ENCODE data around the gene DHRS7.
"Not testable (repeated sequence)": the region's sequence is repeated elsewhere in the genome, so short reads cannot be mapped to it uniquely, and the experiment has no call there.

Gene DHRS7

DNA sequence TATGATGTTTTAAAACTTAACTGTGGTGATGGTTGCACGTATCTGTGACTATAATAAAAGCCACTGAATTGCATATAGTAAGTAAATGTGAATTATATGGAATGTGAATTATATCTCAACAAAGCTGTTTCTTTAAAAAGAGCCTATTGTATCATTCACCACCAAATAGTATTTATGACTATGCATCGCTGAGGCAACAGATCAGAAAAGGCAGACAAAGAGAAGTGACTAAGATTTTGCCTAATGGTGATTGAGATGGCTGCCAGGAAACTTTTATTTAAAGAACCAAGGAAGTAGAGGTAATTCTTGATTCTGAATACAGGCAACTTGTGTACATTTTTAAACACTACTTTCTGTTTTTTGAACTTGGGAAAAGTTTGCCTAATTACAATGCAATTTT is 31.7 kb downstream of the DHRS7 start:
- H3K4me1 ChIP-seq (ENCODE audit: control insufficient read depth, insufficient read depth, low read length), result no peaks in the 10 kb centered on the region
- no peak overlapping the region for H3K27ac ChIP-seq (ENCODE audit: low read depth, low read length)
- no peaks in the 10 kb centered on the region for H3K9me3 ChIP-seq (ENCODE audit: control insufficient read depth, insufficient read depth, low read depth, low read length)
- no peak overlapping the region for H3K9ac ChIP-seq (ENCODE audit: low read length)
- no peaks in the 10 kb centered on the region for H3K27me3 ChIP-seq (ENCODE audit: control insufficient read depth, insufficient read depth, low read length)
- no peak overlapping the region for H3K4me3 ChIP-seq (ENCODE audit: low read depth, low read length)
- H3K36me3 ChIP-seq (ENCODE audit: control insufficient read depth, insufficient read depth, low read length), result peaks cover 14% of the 10 kb centered on the region

DNA sequence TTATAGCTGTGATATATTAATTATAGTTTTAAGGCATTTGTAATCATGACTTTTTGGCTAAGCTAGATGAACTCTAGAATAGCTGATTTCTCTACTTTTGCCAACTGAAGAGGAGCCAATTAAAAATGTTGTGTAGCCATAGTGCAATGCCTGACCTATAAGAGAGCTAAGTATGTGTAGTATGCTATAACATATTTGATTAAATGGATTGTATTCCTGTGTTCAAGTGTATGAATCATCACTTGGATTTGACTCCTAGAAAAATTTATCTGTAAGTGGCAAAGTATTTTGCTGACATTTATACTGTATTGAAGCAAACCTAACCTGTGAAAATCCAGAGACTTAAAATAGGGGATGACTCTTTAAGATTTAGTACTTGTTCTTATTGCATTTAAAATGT is 39.3 kb downstream of the DHRS7 start:
- no peaks in the 10 kb centered on the region for H3K4me1 ChIP-seq (ENCODE audit: control insufficient read depth, insufficient read depth, low read length)
- H3K9ac ChIP-seq (ENCODE audit: low read length), result no peak overlapping the region
- H3K27ac ChIP-seq (ENCODE audit: low read depth, low read length), result no peak overlapping the region
- no peaks in the 10 kb centered on the region for H3K27me3 ChIP-seq (ENCODE audit: control insufficient read depth, insufficient read depth, low read length)
- no peaks in the 10 kb centered on the region for H3K9me3 ChIP-seq (ENCODE audit: control insufficient read depth, insufficient read depth, low read depth, low read length)
- H3K4me3 ChIP-seq (ENCODE audit: low read depth, low read length), result no peak overlapping the region
- H3K36me3 ChIP-seq (ENCODE audit: control insufficient read depth, insufficient read depth, low read length), result peaks cover 74% of the 10 kb centered on the region

DNA sequence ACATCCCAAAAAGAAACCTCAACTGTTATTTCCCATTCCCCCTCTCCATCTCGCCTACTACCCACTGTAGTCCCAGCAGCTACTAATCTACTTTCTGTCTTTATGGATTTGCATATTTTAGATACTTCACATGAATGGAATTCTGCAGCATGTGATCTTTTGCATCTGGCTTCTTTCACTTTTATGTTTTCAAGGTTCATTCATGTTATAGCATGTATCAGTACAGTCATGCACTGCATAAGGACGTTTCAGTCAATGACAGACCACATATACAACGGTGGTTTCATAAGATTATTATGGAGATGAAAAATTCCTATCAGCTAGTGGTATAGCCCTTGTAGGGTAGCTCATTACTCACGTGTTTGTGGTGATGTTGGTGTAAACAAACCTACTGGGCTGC is 49.0 kb downstream of the DHRS7 start:
- Histone ChIP-seq H3K36me3 (ENCODE audit: control insufficient read depth, insufficient read depth, low read length) (peaks cover 54% of the 10 kb centered on the region), H3K27me3 (ENCODE audit: control insufficient read depth, insufficient read depth, low read length) (no peaks in the 10 kb centered on the region)

DNA sequence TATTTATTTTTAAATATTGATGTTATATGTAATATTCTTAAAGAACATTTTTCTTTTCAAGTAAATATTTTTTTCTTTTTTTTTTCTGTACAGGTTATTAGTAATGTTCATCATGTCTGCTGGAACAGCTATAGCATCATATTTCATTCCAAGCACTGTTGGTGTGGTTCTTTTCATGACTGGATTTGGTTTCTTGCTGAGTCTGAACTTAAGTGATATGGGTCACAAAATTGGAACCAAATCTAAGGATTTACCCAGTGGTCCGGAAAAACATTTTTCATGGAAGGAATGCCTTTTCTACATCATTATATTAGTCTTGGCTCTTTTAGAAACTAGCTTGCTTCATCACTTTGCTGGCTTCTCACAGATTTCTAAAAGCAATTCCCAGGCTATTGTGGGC is 50.3 kb downstream of the DHRS7 start:
- Histone ChIP-seq H3K27me3 (ENCODE audit: control insufficient read depth, insufficient read depth, low read length) (no peaks in the 10 kb centered on the region), H3K27ac (ENCODE audit: low read depth, low read length) (no peak overlapping the region), H3K36me3 (ENCODE audit: control insufficient read depth, insufficient read depth, low read length) (peaks cover 44% of the 10 kb centered on the region), H3K9ac (ENCODE audit: low read length) (no peak overlapping the region), H3K4me3 (ENCODE audit: low read depth, low read length) (no peak overlapping the region), H3K4me1 (ENCODE audit: control insufficient read depth, insufficient read depth, low read length) (no peaks in the 10 kb centered on the region), H3K9me3 (ENCODE audit: control insufficient read depth, insufficient read depth, low read depth, low read length) (no peaks in the 10 kb centered on the region)

More for the DNA sequence above, 49.0 kb downstream of the DHRS7 start:
- Histone ChIP-seq H3K9ac (ENCODE audit: low read length) (no peak overlapping the region), H3K4me1 (ENCODE audit: control insufficient read depth, insufficient read depth, low read length) (no peaks in the 10 kb centered on the region), H3K4me3 (ENCODE audit: low read depth, low read length) (no peak overlapping the region), H3K27ac (ENCODE audit: low read depth, low read length) (no peak overlapping the region), H3K9me3 (ENCODE audit: control insufficient read depth, insufficient read depth, low read depth, low read length) (no peaks in the 10 kb centered on the region)

DNA sequence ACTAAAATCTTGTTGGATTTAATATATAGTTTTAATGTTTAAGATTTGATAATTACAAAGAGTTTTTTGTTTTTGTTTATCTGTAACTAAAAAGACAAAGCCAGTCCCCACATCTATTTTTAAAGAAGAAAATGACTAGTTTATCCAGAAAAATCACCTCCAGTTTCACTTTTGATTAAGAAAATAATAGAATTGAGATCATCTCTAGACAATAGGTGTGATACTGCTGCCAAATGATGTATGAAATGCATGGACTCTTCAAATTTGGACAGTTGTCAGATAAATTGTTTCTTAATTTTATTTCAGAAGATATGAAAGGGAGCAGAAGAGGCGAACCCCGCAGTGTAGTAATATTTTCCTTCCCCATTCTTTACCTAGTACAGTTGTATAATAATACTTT is 53.5 kb downstream of the DHRS7 start:
- Histone ChIP-seq H3K4me3 (ENCODE audit: low read depth, low read length) (no peak overlapping the region), H3K27ac (ENCODE audit: low read depth, low read length) (no peak overlapping the region), H3K9ac (ENCODE audit: low read length) (no peak overlapping the region), H3K4me1 (ENCODE audit: control insufficient read depth, insufficient read depth, low read length) (no peaks in the 10 kb centered on the region), H3K36me3 (ENCODE audit: control insufficient read depth, insufficient read depth, low read length) (peaks cover 27% of the 10 kb centered on the region), H3K27me3 (ENCODE audit: control insufficient read depth, insufficient read depth, low read length) (no peaks in the 10 kb centered on the region), H3K9me3 (ENCODE audit: control insufficient read depth, insufficient read depth, low read depth, low read length) (no peaks in the 10 kb centered on the region)

DNA sequence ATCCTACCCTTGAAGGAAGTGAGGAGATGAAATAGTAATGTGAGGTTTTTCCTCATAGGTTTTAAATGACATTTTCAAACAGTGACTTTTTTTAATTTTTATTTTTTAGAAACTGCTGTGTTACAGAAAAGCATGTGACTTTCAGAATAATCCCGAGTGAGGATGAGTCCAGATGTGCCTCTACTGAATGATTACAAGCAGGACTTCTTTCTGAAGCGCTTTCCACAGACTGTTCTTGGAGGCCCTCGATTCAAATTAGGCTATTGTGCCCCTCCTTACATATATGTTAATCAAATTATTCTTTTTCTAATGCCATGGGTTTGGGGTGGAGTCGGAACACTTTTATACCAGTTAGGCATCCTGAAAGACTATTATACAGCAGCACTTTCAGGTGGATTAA is 57.7 kb downstream of the DHRS7 start:
- no peaks in the 10 kb centered on the region for H3K9me3 ChIP-seq (ENCODE audit: control insufficient read depth, insufficient read depth, low read depth, low read length)

DNA sequence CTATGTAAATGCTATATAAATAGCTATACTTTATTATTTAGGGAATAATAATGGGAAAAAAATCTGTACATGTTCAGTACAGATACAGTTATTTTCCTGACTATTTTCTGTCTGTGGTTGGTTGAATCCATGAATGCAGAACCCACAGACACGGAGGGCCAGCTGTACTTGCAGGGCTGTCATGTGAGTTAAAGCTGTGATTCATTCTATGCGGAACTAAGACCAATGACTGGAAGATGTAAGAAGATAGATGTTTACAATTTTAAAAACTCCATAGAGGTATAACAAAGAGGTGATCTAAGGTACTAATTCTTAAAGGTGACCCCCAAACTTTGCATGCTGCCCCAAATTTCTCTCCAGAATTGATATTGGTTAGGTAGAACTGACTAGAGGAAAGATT is 58.9 kb downstream of the DHRS7 start:
- Histone ChIP-seq H3K27ac (ENCODE audit: low read depth, low read length) (no peak overlapping the region), H3K9ac (ENCODE audit: low read length) (no peak overlapping the region), H3K4me3 (ENCODE audit: low read depth, low read length) (no peak overlapping the region), H3K36me3 (ENCODE audit: control insufficient read depth, insufficient read depth, low read length) (peaks cover 8% of the 10 kb centered on the region), H3K4me1 (ENCODE audit: control insufficient read depth, insufficient read depth, low read length) (peaks cover 3% of the 10 kb centered on the region; the same call in 1 of the 2 replicates), H3K9me3 (ENCODE audit: control insufficient read depth, insufficient read depth, low read depth, low read length) (no peaks in the 10 kb centered on the region), H3K27me3 (ENCODE audit: control insufficient read depth, insufficient read depth, low read length) (no peaks in the 10 kb centered on the region)

More for the DNA sequence above, 57.7 kb downstream of the DHRS7 start:
- Histone ChIP-seq H3K4me1 (ENCODE audit: control insufficient read depth, insufficient read depth, low read length) (peaks cover 2% of the 10 kb centered on the region; the same call in 1 of the 2 replicates), H3K4me3 (ENCODE audit: low read depth, low read length) (no peak overlapping the region), H3K27me3 (ENCODE audit: control insufficient read depth, insufficient read depth, low read length) (no peaks in the 10 kb centered on the region), H3K27ac (ENCODE audit: low read depth, low read length) (no peak overlapping the region), H3K36me3 (ENCODE audit: control insufficient read depth, insufficient read depth, low read length) (peaks cover 8% of the 10 kb centered on the region), H3K9ac (ENCODE audit: low read length) (no peak overlapping the region)

DNA sequence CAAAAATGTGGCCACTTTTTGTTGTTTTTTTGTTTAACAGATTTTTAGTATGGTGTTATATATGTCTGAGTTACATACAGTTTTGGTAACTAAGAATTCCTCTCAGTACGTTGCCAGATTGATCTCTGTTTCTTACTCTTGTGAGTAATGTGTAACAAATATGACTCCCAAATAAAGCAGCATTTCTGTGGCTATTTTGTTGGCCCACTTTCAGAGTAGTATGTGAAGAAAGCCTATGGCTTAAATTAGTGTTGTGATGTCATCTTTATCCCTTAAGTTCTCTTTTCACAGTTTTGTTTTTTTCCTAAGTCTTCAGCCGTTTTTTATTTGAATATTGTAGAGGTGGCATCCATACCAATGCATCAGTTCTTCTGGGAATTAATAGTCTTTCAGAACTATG is 62.8 kb downstream of the DHRS7 start:
- Histone ChIP-seq H3K27me3 (ENCODE audit: control insufficient read depth, insufficient read depth, low read length) (no peaks in the 10 kb centered on the region), H3K36me3 (ENCODE audit: control insufficient read depth, insufficient read depth, low read length) (peaks cover 10% of the 10 kb centered on the region), H3K4me1 (ENCODE audit: control insufficient read depth, insufficient read depth, low read length) (peaks cover 3% of the 10 kb centered on the region; the same call in 1 of the 2 replicates), H3K9me3 (ENCODE audit: control insufficient read depth, insufficient read depth, low read depth, low read length) (no peaks in the 10 kb centered on the region), H3K9ac (ENCODE audit: low read length) (no peak overlapping the region), H3K27ac (ENCODE audit: low read depth, low read length) (no peak overlapping the region), H3K4me3 (ENCODE audit: low read depth, low read length) (no peak overlapping the region)

DNA sequence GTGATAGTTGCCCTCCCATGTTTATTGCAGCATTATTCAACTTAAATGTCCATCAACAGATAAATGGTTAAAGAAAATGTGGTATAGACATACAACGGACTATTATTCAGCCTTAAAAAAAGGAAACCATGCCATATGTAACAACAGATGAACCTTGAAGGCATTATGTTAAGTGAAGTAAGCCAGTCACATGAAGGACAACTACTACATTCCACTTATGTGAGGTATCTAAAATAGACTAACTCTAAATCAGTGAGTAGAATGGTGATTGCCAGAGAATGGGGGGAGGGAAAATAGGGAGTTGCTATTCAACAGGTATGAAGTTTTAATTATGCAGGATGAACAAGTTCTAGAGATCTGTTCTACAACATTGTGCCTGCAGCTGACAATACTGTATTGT is 63.4 kb downstream of the DHRS7 start:
- peaks cover 3% of the 10 kb centered on the region; the same call in 1 of the 2 replicates for H3K4me1 ChIP-seq (ENCODE audit: control insufficient read depth, insufficient read depth, low read length)
- H3K9ac ChIP-seq (ENCODE audit: low read length), result no peak overlapping the region
- H3K9me3 ChIP-seq (ENCODE audit: control insufficient read depth, insufficient read depth, low read depth, low read length), result no peaks in the 10 kb centered on the region
- no peak overlapping the region for H3K4me3 ChIP-seq (ENCODE audit: low read depth, low read length)
- no peak overlapping the region for H3K27ac ChIP-seq (ENCODE audit: low read depth, low read length)
- peaks cover 15% of the 10 kb centered on the region for H3K36me3 ChIP-seq (ENCODE audit: control insufficient read depth, insufficient read depth, low read length)
- no peaks in the 10 kb centered on the region for H3K27me3 ChIP-seq (ENCODE audit: control insufficient read depth, insufficient read depth, low read length)

DNA sequence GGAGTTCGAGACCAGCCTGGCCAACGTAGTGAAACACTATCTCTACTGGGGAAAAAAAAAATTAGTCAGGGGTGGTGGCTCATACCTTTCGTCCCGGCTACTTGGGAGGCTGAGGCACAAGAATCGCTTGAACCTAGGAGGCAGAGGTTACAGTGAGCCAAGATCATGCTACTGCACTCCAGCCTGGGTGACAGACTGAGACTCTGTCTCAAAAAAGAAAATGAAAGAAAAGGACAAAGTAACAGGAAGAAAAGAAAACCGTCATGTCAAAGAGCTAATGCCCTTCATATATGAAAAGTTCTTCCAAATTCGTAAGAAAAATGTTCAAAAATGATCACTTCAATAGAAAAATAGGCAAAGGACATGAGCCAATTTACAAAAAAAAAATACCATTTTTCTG is 65.3 kb downstream of the DHRS7 start:
- H3K9me3 ChIP-seq (ENCODE audit: control insufficient read depth, insufficient read depth, low read depth, low read length); H3K4me1 ChIP-seq (ENCODE audit: control insufficient read depth, insufficient read depth, low read length); H3K9ac ChIP-seq (ENCODE audit: low read length); H3K27ac ChIP-seq (ENCODE audit: low read depth, low read length); H3K4me3 ChIP-seq (ENCODE audit: low read depth, low read length); H3K27me3 ChIP-seq (ENCODE audit: control insufficient read depth, insufficient read depth, low read length): not testable (repeated sequence)
- peaks cover 15% of the 10 kb centered on the region for H3K36me3 ChIP-seq (ENCODE audit: control insufficient read depth, insufficient read depth, low read length)

DNA sequence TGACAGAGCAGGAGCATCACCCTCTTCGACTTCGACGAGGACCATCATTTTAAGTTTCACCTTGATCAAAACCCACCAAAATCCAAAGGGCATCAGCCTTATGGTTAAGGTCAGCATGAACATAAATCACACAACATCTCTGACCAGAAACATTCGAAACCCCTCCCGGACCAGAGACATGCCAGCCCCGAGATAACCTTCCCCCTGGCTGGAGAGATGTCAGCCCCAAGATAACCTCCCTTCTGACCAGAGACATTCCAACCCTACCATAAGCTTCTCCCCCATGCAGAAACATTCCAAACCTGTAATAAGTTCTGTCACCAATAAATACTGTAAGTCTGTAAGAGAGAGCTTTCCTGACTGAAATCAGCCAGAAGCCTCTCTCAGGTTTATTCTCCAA is 67.2 kb downstream of the DHRS7 start:
- H3K4me1 ChIP-seq (ENCODE audit: control insufficient read depth, insufficient read depth, low read length), result peaks cover 19% of the 10 kb centered on the region
- no peak overlapping the region for H3K27ac ChIP-seq (ENCODE audit: low read depth, low read length)
- H3K9ac ChIP-seq (ENCODE audit: low read length), result no peak overlapping the region
- H3K36me3 ChIP-seq (ENCODE audit: control insufficient read depth, insufficient read depth, low read length), result peaks cover 15% of the 10 kb centered on the region
- no peak overlapping the region for H3K4me3 ChIP-seq (ENCODE audit: low read depth, low read length)
- no peaks in the 10 kb centered on the region for H3K9me3 ChIP-seq (ENCODE audit: control insufficient read depth, insufficient read depth, low read depth, low read length)
- no peaks in the 10 kb centered on the region for H3K27me3 ChIP-seq (ENCODE audit: control insufficient read depth, insufficient read depth, low read length)

Measured in HUES6 (cell line).